Measurements from ENCODE around the gene ERC2. TPM values are rescaled to one million over a fixed set of nuclear protein-coding genes. Genes with fewer than 3 reads are reported as not detected.

ERC2 gene
- total and polyA plus RNA-seq, 2 of the 8 experiments (the other 6 are each of a cell fraction or from before 2014, with no cell fraction given) = 16.4 to 22.8 TPM

DNA sequence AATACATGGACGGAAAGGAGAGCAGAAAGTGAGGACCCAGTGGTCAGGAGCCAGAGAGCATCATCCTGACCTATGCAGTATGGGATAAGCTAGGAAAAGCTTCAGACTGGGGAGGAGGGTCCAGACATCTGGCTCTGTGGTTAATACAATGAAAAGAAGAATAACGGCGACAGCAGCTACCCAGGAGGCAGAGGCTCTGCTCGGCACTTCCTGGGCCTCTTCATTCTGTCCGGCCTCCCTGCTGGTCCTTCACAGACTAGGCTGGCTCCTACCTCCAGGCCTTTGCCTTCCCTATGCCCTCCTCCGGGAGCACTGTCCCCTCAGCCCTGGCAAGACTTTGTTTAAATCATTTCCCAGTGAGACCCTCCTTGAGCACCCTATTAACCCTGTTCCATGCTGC lies 922.3 kb downstream of the ERC2 start:
- ChIA-PET CTCF (ENCODE audit: partially characterized antibody) (interaction anchor here (1.0 to 2.5 kb wide), 3 partner anchors 10 to 64 kb away, joined by 4 to 8 read pairs (median 7); no protein-coding TSS in a partner anchor), POLR2A (ENCODE audit: partially characterized antibody) (no interaction called here)
- no peak overlapping the region for H2AFZ ChIP-seq (ENCODE audit: low read length)
- FAIRE-seq (no peak), DNase-seq (ENCODE audit: low read depth in 1 of 2, low spot score in 2 of 2) (no peak)
- H2BK5ac ChIP-seq (ENCODE audit: low read depth, low read length) = no peak overlapping the region
- 87% methylated on average over 6 of the region's 6 CpGs; no CpG with 5 or more reads in 1 of the 2 experiments for WGBS, 2 experiments (ENCODE audit: extremely low coverage in 1 of 2, insufficient coverage in 1 of 2, insufficient read length in 1 of 2, insufficient replicate concordance in 2 of 2, low coverage in 1 of 2, low lambda C conversion rate in 2 of 2, missing lambda C conversion rate in 1 of 2)
- H4K20me1 ChIP-seq (replicated peaks in 1 of 2; ENCODE audit: control insufficient read depth in 1 of 2, insufficient read depth in 2 of 2, low read length in 2 of 2) = no peaks in the 10 kb centered on the region
- H3K9me3 ChIP-seq (ENCODE audit: insufficient read depth in 2 of 2, low read depth in 1 of 2, low read length in 1 of 2) = no peaks in the 10 kb centered on the region
- H3K56ac ChIP-seq (replicated peaks; ENCODE audit: insufficient read length, low read depth, low read length) = no peak overlapping the region
- H3K9ac ChIP-seq (replicated peaks in 1 of 4; ENCODE audit: extremely low read depth in 1 of 4, low read depth in 3 of 4, low read length in 3 of 4) = no peak overlapping the region
- H2AK5ac ChIP-seq (ENCODE audit: low read depth, low read length) = no peak overlapping the region
- H4K8ac ChIP-seq (ENCODE audit: extremely low read depth, insufficient read depth, low read length) = no peak overlapping the region
- peaks cover 5 to 18% (median 12%) of the 10 kb centered on the region in 4 experiments for H3K4me1 ChIP-seq (replicated peaks in 1 of 4; ENCODE audit: control insufficient read depth in 3 of 4, insufficient read depth in 4 of 4, low read length in 3 of 4)
- H3K23ac ChIP-seq (ENCODE audit: insufficient read length) = no peak overlapping the region
- no peak overlapping the region for H4K5ac ChIP-seq (ENCODE audit: insufficient read length, low read depth, low read length)
- no peak overlapping the region for H3K4me3 ChIP-seq (ENCODE audit: extremely low read depth in 1 of 4, insufficient read depth in 2 of 4, low read depth in 3 of 4, low read length in 4 of 4)
- no peak overlapping the region for H3K14ac ChIP-seq (ENCODE audit: insufficient read length)
- no peak overlapping the region for H3K18ac ChIP-seq (ENCODE audit: extremely low read depth, low read length)
- no peaks in the 10 kb centered on the region for H3K36me3 ChIP-seq (ENCODE audit: control insufficient read depth in 2 of 4, insufficient read depth in 4 of 4, low read length in 3 of 4)
- TF ChIP-seq POLR2A (IDR thresholded peaks at IDR 0.05; ENCODE audit: control extremely low read depth in 1 of 2, low read depth in 2 of 2, low read length in 2 of 2) (no peak), RAD21 (IDR thresholded peaks at IDR 0.05 in 1 of 2, conservative IDR thresholded peaks at IDR 0.05 in 1 of 2; ENCODE audit: low read depth in 2 of 2, low read length in 2 of 2) (peak in 1 of 2 experiments; percentile 29; a peak in 1 of 4 replicates)
- TF ChIP-seq, protein P1, sequence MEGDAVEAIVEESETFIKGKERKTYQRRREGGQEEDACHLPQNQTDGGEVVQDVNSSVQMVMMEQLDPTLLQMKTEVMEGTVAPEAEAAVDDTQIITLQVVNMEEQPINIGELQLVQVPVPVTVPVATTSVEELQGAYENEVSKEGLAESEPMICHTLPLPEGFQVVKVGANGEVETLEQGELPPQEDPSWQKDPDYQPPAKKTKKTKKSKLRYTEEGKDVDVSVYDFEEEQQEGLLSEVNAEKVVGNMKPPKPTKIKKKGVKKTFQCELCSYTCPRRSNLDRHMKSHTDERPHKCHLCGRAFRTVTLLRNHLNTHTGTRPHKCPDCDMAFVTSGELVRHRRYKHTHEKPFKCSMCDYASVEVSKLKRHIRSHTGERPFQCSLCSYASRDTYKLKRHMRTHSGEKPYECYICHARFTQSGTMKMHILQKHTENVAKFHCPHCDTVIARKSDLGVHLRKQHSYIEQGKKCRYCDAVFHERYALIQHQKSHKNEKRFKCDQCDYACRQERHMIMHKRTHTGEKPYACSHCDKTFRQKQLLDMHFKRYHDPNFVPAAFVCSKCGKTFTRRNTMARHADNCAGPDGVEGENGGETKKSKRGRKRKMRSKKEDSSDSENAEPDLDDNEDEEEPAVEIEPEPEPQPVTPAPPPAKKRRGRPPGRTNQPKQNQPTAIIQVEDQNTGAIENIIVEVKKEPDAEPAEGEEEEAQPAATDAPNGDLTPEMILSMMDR (IDR thresholded peaks at IDR 0.05; ENCODE audit: control extremely low read depth in 1 of 3, insufficient read depth in 1 of 3, low read depth in 1 of 3, low read length in 3 of 3) = peak in 1 of 3 experiments; percentile 11; a peak in 1 of 4 replicates
- H3K79me2 ChIP-seq (ENCODE audit: control insufficient read depth in 1 of 2, insufficient read depth in 2 of 2, low read length in 2 of 2) = no peaks in the 10 kb centered on the region
- H3K27ac ChIP-seq (ENCODE audit: low read depth, low read length) = no peak overlapping the region
- H3K4me2 ChIP-seq (ENCODE audit: insufficient read depth in 1 of 2, low read depth in 2 of 2, low read length in 2 of 2) = no peak overlapping the region
- H2BK12ac ChIP-seq (ENCODE audit: low read depth, low read length) = no peak overlapping the region; the same call in 1 of the 2 replicates
- no peak overlapping the region for H2BK15ac ChIP-seq (ENCODE audit: low read length)
- H3K27me3 ChIP-seq (replicated peaks in 1 of 4; ENCODE audit: control insufficient read depth in 3 of 4, extremely low read depth in 1 of 4, insufficient read depth in 3 of 4, low read length in 3 of 4) = peaks cover 0 to 4% (median 0%) of the 10 kb centered on the region in 4 experiments; a peak in 1 of 7 replicates
- no peak overlapping the region for H4K91ac ChIP-seq (replicated peaks; ENCODE audit: insufficient read length, low read length)
- no peak overlapping the region for H2BK20ac ChIP-seq (ENCODE audit: low read length)
- no peaks in the 10 kb centered on the region for H3K23me2 ChIP-seq (ENCODE audit: low read depth, low read length)
- H3K4ac ChIP-seq (replicated peaks; ENCODE audit: insufficient read length, low read depth, low read length) = no peak overlapping the region
- no peaks in the 10 kb centered on the region for H3K79me1 ChIP-seq (ENCODE audit: low read depth, low read length)
- no peak overlapping the region for H2BK120ac ChIP-seq (replicated peaks; ENCODE audit: low read depth, low read length)

Measured in H1 (cell line).